GM12892 (cell line): Measurements from ENCODE around the gene AIFM1.

Experiments used
- POLR2A ChIP-seq: IDR thresholded peaks from 2 replicates; pipeline ENCODE4 v1.6.1; 2011; ENCODE audit warnings: low read depth, low read length, control low read depth
- TAF1 ChIP-seq: IDR thresholded peaks from 2 replicates; pipeline ENCODE4 v1.6.1; 2011; ENCODE audit warnings: low read depth, mild to moderate bottlenecking, control low read depth, low read length, borderline replicate concordance

DNA sequence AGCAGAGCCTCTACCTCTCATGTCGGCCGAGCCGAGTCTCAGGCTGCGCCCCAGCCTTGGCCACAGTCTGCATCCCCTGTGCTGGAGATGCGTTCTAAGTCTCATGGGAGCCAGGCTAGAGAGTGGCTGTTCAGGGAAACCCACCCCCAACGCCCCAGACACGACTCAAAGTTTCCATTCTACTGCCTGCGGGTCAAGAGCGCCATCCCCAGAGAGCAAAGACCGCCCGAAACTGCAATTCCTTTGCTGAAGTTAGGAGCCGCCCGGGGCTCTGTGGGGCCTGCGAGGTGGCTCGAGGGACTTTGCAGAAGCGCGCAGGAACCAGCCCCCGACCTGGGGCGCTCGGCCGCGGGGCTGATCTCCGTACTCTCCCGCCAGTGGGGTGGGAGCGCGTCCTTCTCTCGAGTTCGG, 45.3 kb downstream of the AIFM1 start:
- no peak; the same call in 1 of the 2 replicates for TF ChIP-seq POLR2A
- no peak for TF ChIP-seq TAF1
